WTC11 (cell line): ENCODE data around the gene GHSR. TPM values are rescaled to one million over a fixed set of nuclear protein-coding genes. Genes with fewer than 3 reads are reported as not detected.
"Not testable (repeated sequence)": the region's sequence is repeated elsewhere in the genome, so short reads cannot be mapped to it uniquely, and the experiment has no call there.

ENCODE experiments used
- ATAC-seq: fragments of 200-7000 bp; cut with Tn5 transposase; 2 replicates; pipeline ENCODE4 v1.10.0; 2021; ENCODE audit warnings: mild to moderate bottlenecking, moderate library complexity
- CTCF ChIA-PET: fragments of 300-600 bp; sonication (Branson Sonifier 250); formaldehyde crosslinking; loops from one replicate; lab custom pipeline; 2021; ENCODE audit warnings: antibody characterized with exemption; lab: Charles Lee
- POLR2A ChIA-PET: fragments of 350-600 bp; sonication (Branson Sonifier 250); formaldehyde crosslinking; loops from one replicate; lab custom pipeline; 2021; ENCODE audit warnings: antibody characterized with exemption; lab: Charles Lee
- DNase-seq: peaks from one replicate; pipeline ENCODE4 v3.0.0; 2021; ENCODE audit warnings: low spot score
- H3K27ac Mint-ChIP-seq: 2 replicates; pipeline ENCODE4 v1.8.0; 2021; ENCODE audit warnings: mixed read lengths
- H3K27me3 Mint-ChIP-seq: 2 replicates; pipeline ENCODE4 v1.8.0; 2021; ENCODE audit warnings: low read depth, mild to moderate bottlenecking, moderate library complexity, mixed read lengths
- H3K36me3 Mint-ChIP-seq: 2 replicates; pipeline ENCODE4 v1.8.0; 2021; ENCODE audit warnings: mixed read lengths
- H3K4me1 Mint-ChIP-seq: 2 replicates; pipeline ENCODE4 v1.8.0; 2022; ENCODE audit warnings: mixed read lengths
- H3K4me3 Mint-ChIP-seq: 2 replicates; pipeline ENCODE4 v1.8.0; 2021; ENCODE audit warnings: mild to moderate bottlenecking, moderate library complexity, mixed read lengths
- H3K9me3 Mint-ChIP-seq: 2 replicates; pipeline ENCODE4 v1.8.0; 2021; ENCODE audit warnings: mixed read lengths
- CREB1 ChIP-seq: sonication (generic); formaldehyde crosslinking; IDR thresholded peaks from 2 replicates; pipeline ENCODE4 v1.8.0; 2023; ENCODE audit warnings: mild to moderate bottlenecking, missing genetic modification reagents
- CREM ChIP-seq: sonication (generic); formaldehyde crosslinking; IDR thresholded peaks from 2 replicates; pipeline ENCODE4 v1.8.1; 2022; ENCODE audit warnings: mild to moderate bottlenecking, missing genetic modification reagents, moderate library complexity
- ELF4 ChIP-seq: sonication (generic); formaldehyde crosslinking; IDR thresholded peaks from 2 replicates; pipeline ENCODE4 v1.8.1; 2022; ENCODE audit warnings: low read depth, mild to moderate bottlenecking, moderate library complexity, missing genetic modification reagents
- JUN ChIP-seq: sonication (generic); formaldehyde crosslinking; IDR thresholded peaks from 2 replicates; pipeline ENCODE4 v1.8.0; 2023; ENCODE audit warnings: mild to moderate bottlenecking, missing genetic modification reagents
- MYBL2 ChIP-seq: sonication (generic); formaldehyde crosslinking; IDR thresholded peaks from 2 replicates; pipeline ENCODE4 v1.8.1; 2023; ENCODE audit warnings: mild to moderate bottlenecking, moderate library complexity, missing genetic modification reagents
- NFE2L1 ChIP-seq: sonication (generic); formaldehyde crosslinking; IDR thresholded peaks from 2 replicates; pipeline ENCODE4 v1.8.1; 2023; ENCODE audit warnings: missing genetic modification reagents
- NFYB ChIP-seq: sonication (generic); formaldehyde crosslinking; conservative IDR thresholded peaks from 2 replicates; pipeline ENCODE4 v1.8.0; 2022; ENCODE audit warnings: low read depth, missing genetic modification reagents
- NR2C2 ChIP-seq: sonication (generic); formaldehyde crosslinking; IDR thresholded peaks from 2 replicates; pipeline ENCODE4 v1.8.0; 2022; ENCODE audit warnings: mild to moderate bottlenecking, missing genetic modification reagents
- TCF7 ChIP-seq: sonication (generic); formaldehyde crosslinking; IDR thresholded peaks from 2 replicates; pipeline ENCODE4 v1.8.0; 2022; ENCODE audit warnings: mild to moderate bottlenecking, low read depth, missing genetic modification reagents, moderate library complexity
- ZNF219 ChIP-seq: sonication (generic); formaldehyde crosslinking; IDR thresholded peaks from 2 replicates; pipeline ENCODE4 v1.8.0; 2023; ENCODE audit warnings: missing genetic modification reagents, mild to moderate bottlenecking, borderline replicate concordance
- ZNF317 ChIP-seq: sonication (generic); formaldehyde crosslinking; IDR thresholded peaks from 2 replicates; pipeline ENCODE4 v1.8.1; 2023; ENCODE audit warnings: low read depth, mild to moderate bottlenecking, moderate library complexity, missing genetic modification reagents, borderline replicate concordance
- total RNA-seq: library from RNA; stranded (reverse); gene quantifications from 3 replicates; pipeline ENCODE4 v1.2.3, GENCODE V29; 2021
- TF ChIP-seq, protein P1 (sequence below): fragments of 200-600 bp; IDR thresholded peaks from 2 replicates; pipeline ENCODE4 v1.8.0; 2022; ENCODE audit warnings: antibody characterized with exemption
- TF ChIP-seq, protein P2 (sequence below): sonication (generic); formaldehyde crosslinking; IDR thresholded peaks from 2 replicates; pipeline ENCODE4 v1.8.1; 2022; ENCODE audit warnings: missing genetic modification reagents, borderline replicate concordance
- TF ChIP-seq, protein P3 (sequence below): fragments of 250-450 bp; sonication (Bioruptor Pico); IDR thresholded peaks from 2 replicates; pipeline ENCODE4 v1.9.0; 2021; ENCODE audit warnings: mild to moderate bottlenecking
- TF ChIP-seq, protein P4 (sequence below): sonication (generic); formaldehyde crosslinking; IDR thresholded peaks from 2 replicates; pipeline ENCODE4 v1.8.1; 2023; ENCODE audit warnings: mild to moderate bottlenecking, missing genetic modification reagents, borderline replicate concordance
- TF ChIP-seq, protein P5 (sequence below): fragments of 250-450 bp; sonication (Bioruptor Pico); IDR thresholded peaks from 2 replicates; pipeline ENCODE4 v1.8.0; 2021; ENCODE audit warnings: mild to moderate bottlenecking
- TF ChIP-seq, protein P6 (sequence below): sonication (generic); formaldehyde crosslinking; IDR thresholded peaks from 2 replicates; pipeline ENCODE4 v1.8.1; 2023; ENCODE audit warnings: mild to moderate bottlenecking, missing genetic modification reagents, moderate library complexity
- TF ChIP-seq, protein P7 (sequence below): sonication (generic); formaldehyde crosslinking; IDR thresholded peaks from 2 replicates; pipeline ENCODE4 v1.8.1; 2023; ENCODE audit warnings: mild to moderate bottlenecking, missing genetic modification reagents

GHSR gene
- total RNA-seq, 1 experiment from 2014 or later, result not detected

DNA sequence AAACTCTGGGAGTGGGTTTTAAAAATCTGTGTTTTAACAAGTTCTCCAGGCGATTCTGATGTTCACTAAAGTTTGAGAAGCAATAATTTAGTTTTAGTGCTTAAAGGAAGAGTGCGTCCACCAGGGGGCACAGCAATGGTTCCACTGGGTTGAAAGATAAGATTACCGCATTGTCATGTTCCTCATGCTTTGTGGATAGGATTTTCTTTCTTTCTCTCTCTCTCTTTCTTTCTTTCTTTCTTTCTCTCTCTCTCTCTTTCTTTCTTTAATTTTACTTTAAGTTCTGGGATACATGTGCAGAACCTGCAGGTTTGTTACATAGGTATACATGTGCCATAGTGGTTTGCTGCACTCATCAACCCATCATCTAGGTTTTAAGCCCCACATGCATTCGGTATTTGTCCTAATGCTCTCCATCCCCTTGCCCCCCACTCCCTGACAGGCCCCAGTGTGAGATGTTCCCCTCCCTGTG, 42.0 kb upstream of the GHSR start:
- TF ChIP-seq, protein P1, sequence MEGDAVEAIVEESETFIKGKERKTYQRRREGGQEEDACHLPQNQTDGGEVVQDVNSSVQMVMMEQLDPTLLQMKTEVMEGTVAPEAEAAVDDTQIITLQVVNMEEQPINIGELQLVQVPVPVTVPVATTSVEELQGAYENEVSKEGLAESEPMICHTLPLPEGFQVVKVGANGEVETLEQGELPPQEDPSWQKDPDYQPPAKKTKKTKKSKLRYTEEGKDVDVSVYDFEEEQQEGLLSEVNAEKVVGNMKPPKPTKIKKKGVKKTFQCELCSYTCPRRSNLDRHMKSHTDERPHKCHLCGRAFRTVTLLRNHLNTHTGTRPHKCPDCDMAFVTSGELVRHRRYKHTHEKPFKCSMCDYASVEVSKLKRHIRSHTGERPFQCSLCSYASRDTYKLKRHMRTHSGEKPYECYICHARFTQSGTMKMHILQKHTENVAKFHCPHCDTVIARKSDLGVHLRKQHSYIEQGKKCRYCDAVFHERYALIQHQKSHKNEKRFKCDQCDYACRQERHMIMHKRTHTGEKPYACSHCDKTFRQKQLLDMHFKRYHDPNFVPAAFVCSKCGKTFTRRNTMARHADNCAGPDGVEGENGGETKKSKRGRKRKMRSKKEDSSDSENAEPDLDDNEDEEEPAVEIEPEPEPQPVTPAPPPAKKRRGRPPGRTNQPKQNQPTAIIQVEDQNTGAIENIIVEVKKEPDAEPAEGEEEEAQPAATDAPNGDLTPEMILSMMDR, result peak; percentile 69
- TF ChIP-seq, protein P2, sequence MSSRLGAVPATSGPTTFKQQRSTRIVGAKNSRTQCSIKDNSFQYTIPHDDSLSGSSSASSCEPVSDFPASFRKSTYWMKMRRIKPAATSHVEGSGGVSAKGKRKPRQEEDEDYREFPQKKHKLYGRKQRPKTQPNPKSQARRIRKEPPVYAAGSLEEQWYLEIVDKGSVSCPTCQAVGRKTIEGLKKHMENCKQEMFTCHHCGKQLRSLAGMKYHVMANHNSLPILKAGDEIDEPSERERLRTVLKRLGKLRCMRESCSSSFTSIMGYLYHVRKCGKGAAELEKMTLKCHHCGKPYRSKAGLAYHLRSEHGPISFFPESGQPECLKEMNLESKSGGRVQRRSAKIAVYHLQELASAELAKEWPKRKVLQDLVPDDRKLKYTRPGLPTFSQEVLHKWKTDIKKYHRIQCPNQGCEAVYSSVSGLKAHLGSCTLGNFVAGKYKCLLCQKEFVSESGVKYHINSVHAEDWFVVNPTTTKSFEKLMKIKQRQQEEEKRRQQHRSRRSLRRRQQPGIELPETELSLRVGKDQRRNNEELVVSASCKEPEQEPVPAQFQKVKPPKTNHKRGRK (CRISPR knock-in tag), result 0 out of 2 replicates have a peak, but pooled peaks have one; percentile 54
- peak; percentile 68 for DNase-seq
- H3K27me3 Mint-ChIP-seq, POLR2A ChIA-PET, H3K9me3 Mint-ChIP-seq, H3K4me1 Mint-ChIP-seq, CTCF ChIA-PET, ATAC-seq, H3K36me3 Mint-ChIP-seq, H3K27ac Mint-ChIP-seq, H3K4me3 Mint-ChIP-seq: not testable (repeated sequence)

DNA sequence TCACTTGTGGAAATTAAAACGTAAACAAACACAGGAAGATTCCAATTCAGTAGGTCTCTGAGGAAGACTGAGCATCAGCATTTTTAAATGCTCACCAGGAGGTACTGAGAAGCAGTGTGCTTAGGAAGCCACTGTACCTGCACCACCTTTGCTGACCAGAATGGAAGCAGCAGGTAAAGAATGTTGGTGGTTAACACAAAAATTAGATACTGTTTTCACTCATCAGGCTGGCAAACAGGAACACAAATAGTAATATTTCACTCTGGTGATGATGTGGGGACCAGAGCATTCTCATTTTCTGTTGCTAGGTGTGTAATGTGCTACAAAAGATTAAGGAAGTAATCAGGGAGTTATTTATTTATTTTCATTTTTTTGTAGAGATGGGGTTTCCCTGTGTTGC, 29.9 kb upstream of the GHSR start:
- no peak for TF ChIP-seq ZNF317 (CRISPR knock-in tag)
- TF ChIP-seq NR2C2, result no peak
- no peak for TF ChIP-seq ZNF219 (CRISPR knock-in tag)
- ATAC-seq, result no peak
- CTCF ChIA-PET, result interaction anchor here (0.9 to 2.8 kb wide), 5 partner anchors 45 to 146 kb away, joined by 3 to 17 read pairs (median 7); partner anchors contain the start of gene TNFSF10
- Mint-ChIP-seq H3K27ac (peak overlapping the region; percentile 34; the same call in 1 of the 2 replicates), H3K27me3 (no peaks in the 10 kb centered on the region), H3K4me3 (no peak overlapping the region), H3K4me1 (peaks cover 20% of the 10 kb centered on the region), H3K9me3 (no peaks in the 10 kb centered on the region), H3K36me3 (no peaks in the 10 kb centered on the region)
- no peak for DNase-seq
- POLR2A ChIA-PET, result no interaction called here

DNA sequence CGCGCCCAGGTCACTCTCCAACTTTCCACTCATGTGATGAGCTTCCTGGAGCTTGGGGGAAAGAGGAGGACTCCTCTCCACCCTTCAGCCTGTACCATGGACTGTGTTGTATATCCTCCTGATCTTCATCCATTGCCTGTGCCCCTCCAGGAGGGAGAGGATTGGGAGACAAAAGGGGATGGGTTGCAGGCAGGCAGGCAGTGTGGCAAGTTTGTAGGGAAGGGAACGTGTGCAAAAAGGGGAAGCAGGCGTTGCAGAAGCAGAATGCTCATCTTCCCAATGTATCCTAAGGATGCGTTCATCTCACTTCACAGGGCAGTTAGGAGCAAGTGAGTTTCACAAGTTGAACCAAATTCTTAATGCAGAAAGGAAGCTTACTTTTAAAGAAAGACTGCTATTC, 28.1 kb upstream of the GHSR start:
- Mint-ChIP-seq H3K36me3 (peaks cover 6% of the 10 kb centered on the region; the same call in 1 of the 2 replicates), H3K4me1 (peaks cover 20% of the 10 kb centered on the region), H3K4me3 (no peak overlapping the region), H3K27me3 (no peaks in the 10 kb centered on the region), H3K27ac (no peak overlapping the region), H3K9me3 (peaks cover 10% of the 10 kb centered on the region)
- ATAC-seq (no peak), DNase-seq (no peak)
- TF ChIP-seq, protein P3, sequence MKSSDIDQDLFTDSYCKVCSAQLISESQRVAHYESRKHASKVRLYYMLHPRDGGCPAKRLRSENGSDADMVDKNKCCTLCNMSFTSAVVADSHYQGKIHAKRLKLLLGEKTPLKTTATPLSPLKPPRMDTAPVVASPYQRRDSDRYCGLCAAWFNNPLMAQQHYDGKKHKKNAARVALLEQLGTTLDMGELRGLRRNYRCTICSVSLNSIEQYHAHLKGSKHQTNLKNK (CRISPR knock-in tag), result no peak
- TF ChIP-seq, protein P4, sequence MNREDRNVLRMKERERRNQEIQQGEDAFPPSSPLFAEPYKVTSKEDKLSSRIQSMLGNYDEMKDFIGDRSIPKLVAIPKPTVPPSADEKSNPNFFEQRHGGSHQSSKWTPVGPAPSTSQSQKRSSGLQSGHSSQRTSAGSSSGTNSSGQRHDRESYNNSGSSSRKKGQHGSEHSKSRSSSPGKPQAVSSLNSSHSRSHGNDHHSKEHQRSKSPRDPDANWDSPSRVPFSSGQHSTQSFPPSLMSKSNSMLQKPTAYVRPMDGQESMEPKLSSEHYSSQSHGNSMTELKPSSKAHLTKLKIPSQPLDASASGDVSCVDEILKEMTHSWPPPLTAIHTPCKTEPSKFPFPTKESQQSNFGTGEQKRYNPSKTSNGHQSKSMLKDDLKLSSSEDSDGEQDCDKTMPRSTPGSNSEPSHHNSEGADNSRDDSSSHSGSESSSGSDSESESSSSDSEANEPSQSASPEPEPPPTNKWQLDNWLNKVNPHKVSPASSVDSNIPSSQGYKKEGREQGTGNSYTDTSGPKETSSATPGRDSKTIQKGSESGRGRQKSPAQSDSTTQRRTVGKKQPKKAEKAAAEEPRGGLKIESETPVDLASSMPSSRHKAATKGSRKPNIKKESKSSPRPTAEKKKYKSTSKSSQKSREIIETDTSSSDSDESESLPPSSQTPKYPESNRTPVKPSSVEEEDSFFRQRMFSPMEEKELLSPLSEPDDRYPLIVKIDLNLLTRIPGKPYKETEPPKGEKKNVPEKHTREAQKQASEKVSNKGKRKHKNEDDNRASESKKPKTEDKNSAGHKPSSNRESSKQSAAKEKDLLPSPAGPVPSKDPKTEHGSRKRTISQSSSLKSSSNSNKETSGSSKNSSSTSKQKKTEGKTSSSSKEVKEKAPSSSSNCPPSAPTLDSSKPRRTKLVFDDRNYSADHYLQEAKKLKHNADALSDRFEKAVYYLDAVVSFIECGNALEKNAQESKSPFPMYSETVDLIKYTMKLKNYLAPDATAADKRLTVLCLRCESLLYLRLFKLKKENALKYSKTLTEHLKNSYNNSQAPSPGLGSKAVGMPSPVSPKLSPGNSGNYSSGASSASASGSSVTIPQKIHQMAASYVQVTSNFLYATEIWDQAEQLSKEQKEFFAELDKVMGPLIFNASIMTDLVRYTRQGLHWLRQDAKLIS, result no peak
- TF ChIP-seq ELF4 (no peak), NFYB (CRISPR knock-in tag) (no peak), CREM (CRISPR knock-in tag) (no peak), TCF7 (no peak), CREB1 (CRISPR knock-in tag) (no peak), MYBL2 (CRISPR knock-in tag) (no peak), NFE2L1 (CRISPR knock-in tag) (no peak), JUN (no peak), ZNF317 (CRISPR knock-in tag) (no peak)
- TF ChIP-seq, protein P5, sequence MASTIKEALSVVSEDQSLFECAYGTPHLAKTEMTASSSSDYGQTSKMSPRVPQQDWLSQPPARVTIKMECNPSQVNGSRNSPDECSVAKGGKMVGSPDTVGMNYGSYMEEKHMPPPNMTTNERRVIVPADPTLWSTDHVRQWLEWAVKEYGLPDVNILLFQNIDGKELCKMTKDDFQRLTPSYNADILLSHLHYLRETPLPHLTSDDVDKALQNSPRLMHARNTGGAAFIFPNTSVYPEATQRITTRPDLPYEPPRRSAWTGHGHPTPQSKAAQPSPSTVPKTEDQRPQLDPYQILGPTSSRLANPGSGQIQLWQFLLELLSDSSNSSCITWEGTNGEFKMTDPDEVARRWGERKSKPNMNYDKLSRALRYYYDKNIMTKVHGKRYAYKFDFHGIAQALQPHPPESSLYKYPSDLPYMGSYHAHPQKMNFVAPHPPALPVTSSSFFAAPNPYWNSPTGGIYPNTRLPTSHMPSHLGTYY, result no peak
- TF ChIP-seq, protein P6, sequence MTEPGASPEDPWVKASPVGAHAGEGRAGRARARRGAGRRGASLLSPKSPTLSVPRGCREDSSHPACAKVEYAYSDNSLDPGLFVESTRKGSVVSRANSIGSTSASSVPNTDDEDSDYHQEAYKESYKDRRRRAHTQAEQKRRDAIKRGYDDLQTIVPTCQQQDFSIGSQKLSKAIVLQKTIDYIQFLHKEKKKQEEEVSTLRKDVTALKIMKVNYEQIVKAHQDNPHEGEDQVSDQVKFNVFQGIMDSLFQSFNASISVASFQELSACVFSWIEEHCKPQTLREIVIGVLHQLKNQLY, result no peak
- TF ChIP-seq, protein P7, sequence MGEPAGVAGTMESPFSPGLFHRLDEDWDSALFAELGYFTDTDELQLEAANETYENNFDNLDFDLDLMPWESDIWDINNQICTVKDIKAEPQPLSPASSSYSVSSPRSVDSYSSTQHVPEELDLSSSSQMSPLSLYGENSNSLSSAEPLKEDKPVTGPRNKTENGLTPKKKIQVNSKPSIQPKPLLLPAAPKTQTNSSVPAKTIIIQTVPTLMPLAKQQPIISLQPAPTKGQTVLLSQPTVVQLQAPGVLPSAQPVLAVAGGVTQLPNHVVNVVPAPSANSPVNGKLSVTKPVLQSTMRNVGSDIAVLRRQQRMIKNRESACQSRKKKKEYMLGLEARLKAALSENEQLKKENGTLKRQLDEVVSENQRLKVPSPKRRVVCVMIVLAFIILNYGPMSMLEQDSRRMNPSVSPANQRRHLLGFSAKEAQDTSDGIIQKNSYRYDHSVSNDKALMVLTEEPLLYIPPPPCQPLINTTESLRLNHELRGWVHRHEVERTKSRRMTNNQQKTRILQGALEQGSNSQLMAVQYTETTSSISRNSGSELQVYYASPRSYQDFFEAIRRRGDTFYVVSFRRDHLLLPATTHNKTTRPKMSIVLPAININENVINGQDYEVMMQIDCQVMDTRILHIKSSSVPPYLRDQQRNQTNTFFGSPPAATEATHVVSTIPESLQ (CRISPR knock-in tag), result no peak
- CTCF ChIA-PET, result interaction anchor here (0.7 to 3.0 kb wide), 20 partner anchors 8 to 862 kb away, joined by 3 to 23 read pairs (median 5); partner anchors contain the start of genes GHSR and TNFSF10
- POLR2A ChIA-PET, result no interaction called here
